Erythroblast (primary cell): ENCODE data around the gene IL17RC.

Experiments
- GATA1 ChIP-seq: IDR thresholded peaks from 2 replicates; pipeline ENCODE4 v1.6.1; 2011; ENCODE audit warnings: low read depth, mild to moderate bottlenecking, control low read depth, low read length, moderate library complexity
- POLR2A ChIP-seq: IDR thresholded peaks from 2 replicates; pipeline ENCODE4 v1.6.1; 2011; ENCODE audit warnings: mild to moderate bottlenecking, low read length

DNA sequence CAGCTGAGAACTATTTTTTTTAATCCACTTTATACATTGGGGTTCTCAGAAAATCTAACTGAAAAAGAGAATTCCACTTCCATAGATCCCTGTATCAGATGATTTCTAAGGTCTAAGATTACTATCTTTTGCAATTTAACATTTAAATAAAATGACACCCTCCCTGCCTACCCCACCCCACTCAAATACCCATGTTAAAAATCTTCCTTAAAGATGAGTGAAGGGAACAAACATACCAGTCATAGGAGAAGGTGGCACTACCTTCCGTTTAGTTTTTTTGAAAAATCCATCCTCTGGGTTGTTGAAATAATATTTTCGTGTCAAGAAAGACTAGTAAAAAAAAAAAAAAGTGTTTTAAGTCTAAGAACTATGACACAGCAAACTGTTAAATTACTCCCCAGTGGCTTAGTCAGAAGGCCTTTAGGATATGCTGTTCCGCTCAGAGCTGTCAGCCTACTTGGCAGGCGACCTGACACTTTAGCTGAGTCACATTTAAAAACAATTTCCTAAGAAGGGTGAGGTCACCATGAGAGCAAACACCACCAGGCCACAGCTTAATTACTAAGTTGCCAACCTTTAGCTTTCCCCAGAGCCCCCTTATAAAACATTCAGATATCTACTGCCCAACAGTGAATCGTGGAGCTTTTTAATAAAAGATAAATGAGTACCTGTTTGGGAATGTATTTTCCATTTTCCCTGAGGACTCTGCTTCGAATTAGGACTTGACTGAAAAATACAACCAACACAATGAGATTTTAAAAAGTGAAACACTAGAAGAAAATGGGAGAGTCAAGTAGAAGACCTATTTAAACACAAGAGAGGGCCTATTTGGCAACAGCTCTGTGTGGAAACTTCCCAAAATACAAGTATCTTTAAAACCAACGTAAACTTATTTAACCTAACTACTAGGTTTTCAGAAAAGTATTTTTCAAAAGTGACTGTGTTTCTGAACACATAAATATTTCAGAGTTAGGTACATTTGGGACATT, 60.1 kb downstream of the IL17RC start:
- peak; percentile 72 for TF ChIP-seq POLR2A
- no peak for TF ChIP-seq GATA1
